NB4 (cell line): ENCODE data around the gene FHIT.

Experiments used
- DNase-seq: peaks from one replicate; pipeline ENCODE4 v3.0.0; 2010; ENCODE audit warnings: low read depth
- H3K4me3 ChIP-seq: one replicate; pipeline ENCODE4 v1.5.1; 2011; ENCODE audit warnings: mild to moderate bottlenecking, low read depth, low read length, moderate library complexity
- MAX ChIP-seq: IDR thresholded peaks from 2 replicates; pipeline ENCODE4 v1.6.1; 2011; ENCODE audit warnings: low read depth, low read length
- MYC ChIP-seq: IDR thresholded peaks from 2 replicates; pipeline ENCODE4 v1.6.1; 2011; ENCODE audit warnings: low read depth, low read length
- POLR2A ChIP-seq: IDR thresholded peaks from 2 replicates; pipeline ENCODE4 v1.6.1; 2011; ENCODE audit warnings: mild to moderate bottlenecking; ENCODE audit not compliant: insufficient read length; ENCODE audit errors: extremely low read depth
- TF ChIP-seq, protein P1 (sequence below): IDR thresholded peaks from one replicate; pipeline ENCODE4 v1.5.1; 2012; ENCODE audit warnings: low read depth, low read length

Gene FHIT

GRCh38 chr3:60307562-60308199 is 943.6 kb downstream of the FHIT start:
- H3K4me3 ChIP-seq = no peak overlapping the region
- no peak for DNase-seq
- TF ChIP-seq MYC = no peak
- TF ChIP-seq MAX = no peak
- TF ChIP-seq, protein P1, sequence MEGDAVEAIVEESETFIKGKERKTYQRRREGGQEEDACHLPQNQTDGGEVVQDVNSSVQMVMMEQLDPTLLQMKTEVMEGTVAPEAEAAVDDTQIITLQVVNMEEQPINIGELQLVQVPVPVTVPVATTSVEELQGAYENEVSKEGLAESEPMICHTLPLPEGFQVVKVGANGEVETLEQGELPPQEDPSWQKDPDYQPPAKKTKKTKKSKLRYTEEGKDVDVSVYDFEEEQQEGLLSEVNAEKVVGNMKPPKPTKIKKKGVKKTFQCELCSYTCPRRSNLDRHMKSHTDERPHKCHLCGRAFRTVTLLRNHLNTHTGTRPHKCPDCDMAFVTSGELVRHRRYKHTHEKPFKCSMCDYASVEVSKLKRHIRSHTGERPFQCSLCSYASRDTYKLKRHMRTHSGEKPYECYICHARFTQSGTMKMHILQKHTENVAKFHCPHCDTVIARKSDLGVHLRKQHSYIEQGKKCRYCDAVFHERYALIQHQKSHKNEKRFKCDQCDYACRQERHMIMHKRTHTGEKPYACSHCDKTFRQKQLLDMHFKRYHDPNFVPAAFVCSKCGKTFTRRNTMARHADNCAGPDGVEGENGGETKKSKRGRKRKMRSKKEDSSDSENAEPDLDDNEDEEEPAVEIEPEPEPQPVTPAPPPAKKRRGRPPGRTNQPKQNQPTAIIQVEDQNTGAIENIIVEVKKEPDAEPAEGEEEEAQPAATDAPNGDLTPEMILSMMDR = no peak
- no peak for TF ChIP-seq POLR2A

DNA sequence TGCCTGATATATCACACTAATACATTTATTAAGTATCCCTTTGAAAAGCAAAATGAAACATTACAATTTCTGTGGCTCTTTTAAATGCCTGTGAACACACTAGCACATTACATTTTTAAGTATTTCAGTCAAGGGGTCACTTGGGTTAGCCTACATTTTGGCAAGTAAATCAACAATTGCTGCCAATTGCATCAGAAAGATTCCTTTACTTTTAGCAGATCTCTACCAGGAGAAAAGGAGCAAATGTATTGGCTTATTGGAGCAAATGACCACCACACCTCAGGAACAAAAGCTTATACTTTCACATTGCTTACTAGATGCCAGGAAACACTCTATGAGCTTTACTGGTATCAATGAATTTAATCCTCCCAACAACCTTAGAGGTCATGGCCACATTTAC is 947.1 kb downstream of the FHIT start:
- TF ChIP-seq MYC (no peak), MAX (no peak), POLR2A (no peak)
- TF ChIP-seq, protein P1 = no peak
- no peak overlapping the region for H3K4me3 ChIP-seq
- no peak for DNase-seq

- TF ChIP-seq, protein P1 = no peak
- TF ChIP-seq POLR2A = no peak
- TF ChIP-seq MYC = no peak
- H3K4me3 ChIP-seq = no peak overlapping the region
- no peak for DNase-seq
These were observed 948.1 kb downstream of the FHIT start for GRCh38 chr3:60303160-60303559.

DNA sequence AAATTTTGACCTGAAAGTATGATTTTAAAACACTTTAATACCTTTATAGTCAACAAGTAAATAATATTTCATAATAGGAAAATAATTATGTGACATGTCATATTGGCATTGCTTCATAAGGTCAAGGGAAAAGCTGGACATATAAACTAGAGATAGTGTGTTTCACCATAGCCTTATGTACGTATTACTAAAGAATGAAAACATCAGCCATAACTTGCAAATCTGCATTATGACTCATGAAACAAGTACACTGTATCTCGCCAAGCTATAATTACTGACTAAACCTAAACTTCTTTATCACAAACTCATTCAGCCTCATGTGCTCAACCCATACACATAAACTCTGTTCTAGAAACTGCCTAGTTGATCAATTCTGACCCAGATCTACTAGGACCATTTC is 950.1 kb downstream of the FHIT start:
- no peak for DNase-seq
- TF ChIP-seq POLR2A = no peak
- TF ChIP-seq, protein P1 = no peak
- no peak for TF ChIP-seq MAX
- TF ChIP-seq MYC = no peak
- no peak overlapping the region for H3K4me3 ChIP-seq

DNA sequence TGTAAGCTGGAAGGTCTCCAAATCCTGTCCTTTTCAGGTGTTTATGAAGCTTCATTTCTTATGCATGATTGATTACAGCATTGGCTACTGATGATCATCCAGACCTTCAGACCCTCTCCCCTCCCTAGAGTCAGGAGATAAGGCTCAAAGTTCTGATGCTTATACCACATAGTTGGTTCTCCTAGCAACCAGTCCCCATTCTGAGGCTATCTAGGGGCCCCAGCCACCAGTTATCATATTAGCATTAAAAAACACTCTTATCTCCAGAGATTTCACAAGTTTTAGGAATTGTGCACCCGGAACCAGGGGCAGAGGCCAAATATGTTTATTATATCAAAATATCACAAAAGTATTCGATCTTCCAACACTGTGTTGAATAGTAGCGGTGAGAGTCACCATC is 953.1 kb downstream of the FHIT start:
- no peak overlapping the region for H3K4me3 ChIP-seq
- TF ChIP-seq, protein P1 = no peak
- TF ChIP-seq POLR2A = no peak
- no peak for TF ChIP-seq MYC
- no peak for TF ChIP-seq MAX
- DNase-seq = no peak

GRCh38 chr3:60294181-60294580 is 957.1 kb downstream of the FHIT start:
- no peak for DNase-seq
- H3K4me3 ChIP-seq = no peak overlapping the region
- TF ChIP-seq MYC (no peak), MAX (no peak), POLR2A (no peak)
- TF ChIP-seq, protein P1 = no peak
